Mesenchymal stem cell (in vitro differentiated cells and primary cell): ENCODE measurements around the gene LRRC66.

ENCODE experiments used
- DNase-seq: peaks from one replicate; pipeline ENCODE4 v3.0.0-alpha.2; 2013
- H2AFZ ChIP-seq: one replicate; pipeline ENCODE4 v1.6.1; 2013; ENCODE audit warnings: low read depth, mild to moderate bottlenecking, control low read depth, inconsistent platforms, low read length, moderate library complexity
- H2AK5ac ChIP-seq: 2 replicates; pipeline ENCODE4 v1.6.1; 2013; ENCODE audit warnings: low read length, moderate library complexity, mild to moderate bottlenecking, inconsistent platforms; ENCODE audit not compliant: severe bottlenecking
- H2BK120ac ChIP-seq: one replicate; pipeline ENCODE4 v1.6.1; 2013; ENCODE audit warnings: low read depth, mild to moderate bottlenecking, inconsistent platforms, low read length, moderate library complexity
- H2BK12ac ChIP-seq, 2 experiments: one replicate each; pipeline ENCODE4 v1.6.1; 2013; ENCODE audit warnings: inconsistent platforms in 2 of 2, low read length in 2 of 2, mild to moderate bottlenecking in 2 of 2, moderate library complexity in 2 of 2, control low read depth in 1 of 2
- H2BK15ac ChIP-seq: one replicate; pipeline ENCODE4 v1.6.1; 2013; ENCODE audit warnings: mild to moderate bottlenecking, low read depth, inconsistent platforms; ENCODE audit not compliant: poor library complexity, severe bottlenecking
- H2BK5ac ChIP-seq: 2 replicates; pipeline ENCODE4 v1.6.1; 2013; ENCODE audit warnings: low read depth, mild to moderate bottlenecking, low read length, control low read depth, inconsistent platforms; ENCODE audit not compliant: poor library complexity, severe bottlenecking
- H3K14ac ChIP-seq, 2 experiments: one replicate each; pipeline ENCODE4 v1.6.1; 2013; ENCODE audit warnings: inconsistent platforms in 2 of 2, low read length in 2 of 2, control low read depth in 1 of 2, mild to moderate bottlenecking in 1 of 2, moderate library complexity in 1 of 2
- H3K18ac ChIP-seq, 2 experiments: one replicate each; pipeline ENCODE4 v1.6.1; 2013; ENCODE audit warnings: inconsistent platforms in 2 of 2, low read length in 2 of 2, control low read depth in 1 of 2, low read depth in 1 of 2, mild to moderate bottlenecking in 1 of 2
- H3K23ac ChIP-seq, 2 experiments: one replicate each; pipeline ENCODE4 v1.6.1; 2013; ENCODE audit warnings: inconsistent platforms in 2 of 2, low read length in 2 of 2, mild to moderate bottlenecking in 2 of 2, moderate library complexity in 2 of 2, control low read depth in 1 of 2
- H3K27ac ChIP-seq: 2 replicates; pipeline ENCODE4 v1.5.1; 2013; ENCODE audit warnings: mild to moderate bottlenecking, moderate library complexity, low read length, control low read depth, inconsistent platforms; ENCODE audit not compliant: poor library complexity, severe bottlenecking
- H3K27me3 ChIP-seq, 2 experiments: 2 replicates each; pipeline versions ENCODE4 v1.6.1 to v1.7.0; 2013; ENCODE audit warnings: low read length in 2 of 2, mild to moderate bottlenecking in 2 of 2, moderate library complexity in 2 of 2, control low read depth in 1 of 2, inconsistent platforms in 1 of 2; ENCODE audit not compliant: control insufficient read depth in 1 of 2, insufficient read depth in 1 of 2
- H3K36me3 ChIP-seq, 2 experiments: 2 replicates each; pipeline versions ENCODE4 v1.6.1 to v1.7.0; 2013; ENCODE audit warnings: low read length in 2 of 2, control low read depth in 1 of 2, inconsistent platforms in 1 of 2, low read depth in 1 of 2, mild to moderate bottlenecking in 1 of 2; ENCODE audit not compliant: insufficient read depth in 2 of 2, control insufficient read depth in 1 of 2
- H3K4ac ChIP-seq, 2 experiments: one replicate each; pipeline ENCODE4 v1.6.1; 2013; ENCODE audit warnings: inconsistent platforms in 2 of 2, low read length in 2 of 2, mild to moderate bottlenecking in 2 of 2, moderate library complexity in 2 of 2, control low read depth in 1 of 2, low read depth in 1 of 2
- H3K4me1 ChIP-seq: 2 replicates; pipeline ENCODE4 v1.6.1; 2013; ENCODE audit warnings: low read depth, low read length, control low read depth; ENCODE audit not compliant: control insufficient read depth, insufficient read depth
- H3K4me2 ChIP-seq: 2 replicates; pipeline ENCODE4 v1.6.1; 2013; ENCODE audit warnings: low read length, mild to moderate bottlenecking, inconsistent platforms; ENCODE audit not compliant: poor library complexity, severe bottlenecking
- H3K4me3 ChIP-seq, 2 experiments: 2 replicates each; pipeline versions ENCODE4 v1.5.1 to v1.7.0; 2013; ENCODE audit warnings: low read length in 2 of 2, mild to moderate bottlenecking in 2 of 2, control low read depth in 1 of 2, low read depth in 1 of 2; ENCODE audit not compliant: insufficient read depth in 1 of 2
- H3K79me1 ChIP-seq: replicated peaks from 2 replicates; pipeline ENCODE4 v1.6.1; 2013; ENCODE audit warnings: mild to moderate bottlenecking, control low read depth, low read length, inconsistent platforms; ENCODE audit not compliant: poor library complexity, severe bottlenecking
- H3K9ac ChIP-seq: 2 replicates; pipeline ENCODE4 v1.7.0; 2013; ENCODE audit warnings: mild to moderate bottlenecking, low read length, moderate library complexity
- H3K9me3 ChIP-seq: 2 replicates; pipeline ENCODE4 v1.7.0; 2013; ENCODE audit warnings: mild to moderate bottlenecking, low read length; ENCODE audit not compliant: control insufficient read depth
- H4K8ac ChIP-seq: one replicate; pipeline ENCODE4 v1.6.1; 2013; ENCODE audit warnings: inconsistent platforms, mild to moderate bottlenecking, low read length, moderate library complexity
- H4K91ac ChIP-seq: one replicate; pipeline ENCODE4 v1.6.1; 2013; ENCODE audit warnings: mild to moderate bottlenecking, low read length, inconsistent platforms
- WGBS: methylation state at CpG from one replicate; pipeline ENCODE4 v1.1.7; 2013; ENCODE audit warnings: mixed read lengths; 5-methylcytosine and 5-hydroxymethylcytosine counted together

Gene LRRC66

DNA sequence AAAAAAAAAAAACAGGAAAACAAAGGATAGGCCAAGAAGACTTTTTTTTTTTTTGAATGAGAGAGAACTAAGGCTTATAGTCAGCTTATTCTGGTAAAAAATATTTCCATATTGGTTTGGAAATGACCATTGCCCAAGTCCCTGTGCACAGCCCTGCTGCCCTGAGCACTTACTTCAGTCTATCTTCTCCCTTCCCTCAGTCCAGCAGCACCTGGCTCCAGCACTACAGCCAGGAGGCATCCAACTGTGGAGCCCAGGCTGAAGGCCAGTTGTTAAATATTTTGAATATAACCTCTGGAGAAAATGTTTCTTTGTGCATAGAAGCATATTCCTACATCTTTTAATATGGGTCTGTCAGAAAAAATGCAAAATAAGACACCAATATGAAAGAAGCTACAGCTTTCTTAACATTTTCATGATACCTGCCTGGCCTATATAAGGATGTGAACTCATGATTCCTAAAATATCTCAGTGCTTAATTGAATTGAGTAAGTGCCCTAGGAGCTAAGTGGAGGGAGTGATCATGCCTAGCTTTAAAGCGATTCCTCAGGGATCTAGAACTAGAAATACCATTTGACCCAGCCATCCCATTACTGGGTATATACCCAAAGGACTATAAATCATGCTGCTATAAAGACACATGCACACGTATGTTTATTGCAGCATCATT, 14.4 kb downstream of the LRRC66 start:
- Histone ChIP-seq H3K4me3 (no peak overlapping the region), H3K9ac (no peak overlapping the region), H3K23ac (no peak overlapping the region), H3K36me3 (peaks cover 0 to 34% of the 10 kb centered on the region in 2 experiments), H2BK5ac (no peak overlapping the region), H2BK15ac (no peak overlapping the region), H3K27me3 (no peaks in the 10 kb centered on the region), H3K4me2 (no peak overlapping the region), H3K79me1 (no peaks in the 10 kb centered on the region), H3K4me1 (peaks cover 3% of the 10 kb centered on the region), H3K4ac (no peak overlapping the region), H2AK5ac (no peak overlapping the region), H3K14ac (no peak overlapping the region), H4K91ac (no peak overlapping the region), H2BK12ac (no peak overlapping the region), H3K18ac (no peak overlapping the region), H3K27ac (no peak overlapping the region), H2AFZ (no peak overlapping the region), H4K8ac (no peak overlapping the region), H3K9me3 (peaks cover 6% of the 10 kb centered on the region), H2BK120ac (no peak overlapping the region)
- DNase-seq, result no peak
- no CpG with 5 or more reads among the region's 2 CpGs for whole genome bisulfite sequencing

DNA sequence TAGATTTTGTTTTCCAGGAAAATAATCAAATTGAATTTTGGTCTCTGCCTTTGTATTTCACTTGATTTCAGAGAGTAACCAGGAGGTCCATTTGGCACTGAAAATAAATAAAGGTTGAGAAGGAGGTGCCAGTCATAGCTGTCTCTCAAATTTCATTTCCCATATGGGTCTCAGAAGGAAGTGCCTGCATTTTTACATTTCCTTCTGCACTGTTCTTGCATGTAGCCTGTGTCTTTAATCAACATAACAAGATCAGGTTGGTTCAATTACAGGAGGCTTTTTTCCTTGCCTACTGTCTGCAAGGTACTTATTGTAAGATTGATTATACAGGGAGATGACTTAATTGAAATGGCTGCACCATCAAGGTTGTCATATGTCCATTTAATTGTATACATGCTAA, 15.7 kb downstream of the LRRC66 start:
- no peak for DNase-seq
- no peak overlapping the region for H3K14ac ChIP-seq
- H4K8ac ChIP-seq, result no peak overlapping the region
- H3K27ac ChIP-seq, result no peak overlapping the region
- no peak overlapping the region for H4K91ac ChIP-seq
- H3K4ac ChIP-seq, result no peak overlapping the region
- peaks cover 0 to 33% of the 10 kb centered on the region in 2 experiments for H3K36me3 ChIP-seq
- H3K79me1 ChIP-seq, result no peaks in the 10 kb centered on the region
- H3K23ac ChIP-seq, result no peak overlapping the region
- H3K18ac ChIP-seq, result no peak overlapping the region
- H3K27me3 ChIP-seq, result no peaks in the 10 kb centered on the region
- H3K4me2 ChIP-seq, result no peak overlapping the region
- H2AK5ac ChIP-seq, result no peak overlapping the region
- peaks cover 4% of the 10 kb centered on the region for H3K9me3 ChIP-seq
- no peak overlapping the region for H2AFZ ChIP-seq
- no peak overlapping the region for H2BK15ac ChIP-seq
- no peak overlapping the region for H2BK12ac ChIP-seq
- H3K4me1 ChIP-seq, result peaks cover 3% of the 10 kb centered on the region
- H3K4me3 ChIP-seq, result no peak overlapping the region
- H2BK5ac ChIP-seq, result no peak overlapping the region
- no peak overlapping the region for H2BK120ac ChIP-seq
- H3K9ac ChIP-seq, result no peak overlapping the region

DNA sequence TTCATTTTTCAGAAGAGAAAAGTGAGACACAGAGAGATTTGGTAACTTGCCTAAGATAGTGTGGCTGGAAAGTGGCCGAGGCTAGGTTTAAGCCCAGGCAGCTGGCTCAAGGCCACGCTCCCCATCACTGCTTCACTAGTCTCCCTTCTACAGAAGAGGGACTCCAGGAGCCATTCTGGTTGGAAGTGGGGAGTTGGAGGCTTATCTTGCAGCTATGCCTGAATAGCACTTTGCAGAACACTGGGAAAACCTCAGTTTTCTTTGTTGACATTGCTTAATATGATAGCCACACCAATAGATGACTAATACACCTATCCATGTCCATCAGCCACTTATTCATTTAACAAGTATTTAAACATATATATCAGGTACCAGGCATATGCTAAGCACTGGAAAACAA, 18.5 kb downstream of the LRRC66 start:
- Histone ChIP-seq H2BK12ac (no peak overlapping the region), H3K4ac (no peak overlapping the region), H4K91ac (no peak overlapping the region), H3K14ac (no peak overlapping the region), H3K27me3 (no peaks in the 10 kb centered on the region), H4K8ac (no peak overlapping the region), H3K9me3 (no peaks in the 10 kb centered on the region), H3K4me1 (peaks cover 7% of the 10 kb centered on the region), H3K9ac (no peak overlapping the region), H3K27ac (no peak overlapping the region), H3K23ac (no peak overlapping the region), H3K18ac (no peak overlapping the region), H2AFZ (no peak overlapping the region), H3K4me3 (no peak overlapping the region), H2BK120ac (no peak overlapping the region), H3K4me2 (no peak overlapping the region), H3K36me3 (peaks cover 0 to 25% of the 10 kb centered on the region in 2 experiments), H2BK15ac (no peak overlapping the region), H2BK5ac (no peak overlapping the region), H3K79me1 (no peaks in the 10 kb centered on the region), H2AK5ac (no peak overlapping the region)
- DNase-seq, result no peak
- WGBS, result 67% methylated on average over 1 of the region's 2 CpGs

GRCh38 chr4:51999250-51999649, 20.9 kb downstream of the LRRC66 start:
- Histone ChIP-seq H3K18ac (no peak overlapping the region), H2BK120ac (no peak overlapping the region), H3K4me1 (peaks cover 7% of the 10 kb centered on the region), H3K27ac (no peak overlapping the region), H3K79me1 (no peaks in the 10 kb centered on the region), H2BK5ac (no peak overlapping the region), H3K27me3 (no peaks in the 10 kb centered on the region), H4K91ac (no peak overlapping the region), H3K9me3 (no peaks in the 10 kb centered on the region), H3K4ac (no peak overlapping the region), H3K36me3 (peaks cover 12 to 42% of the 10 kb centered on the region in 2 experiments), H3K23ac (no peak overlapping the region), H2AK5ac (no peak overlapping the region), H3K4me2 (no peak overlapping the region), H2AFZ (no peak overlapping the region), H3K4me3 (no peak overlapping the region), H3K9ac (no peak overlapping the region), H3K14ac (no peak overlapping the region), H2BK12ac (no peak overlapping the region), H2BK15ac (no peak overlapping the region), H4K8ac (no peak overlapping the region)
- 98% methylated on average over 3 of the region's 5 CpGs for WGBS
- DNase-seq, result no peak
